Hepatocyte (in vitro differentiated cells): ENCODE data around the gene DLX1. TPM values are rescaled to one million over a fixed set of nuclear protein-coding genes. Genes with fewer than 3 reads are reported as not detected.

ENCODE experiments used
- DNase-seq: peaks from one replicate; pipeline ENCODE4 v3.0.0-alpha.2; 2016; ENCODE audit warnings: low spot score
- H2AFZ ChIP-seq: fragments of 200-600 bp; sonication (generic); 2 replicates; pipeline ENCODE4 v1.6.0; 2016; ENCODE audit warnings: antibody characterized with exemption, mild to moderate bottlenecking
- H3K27ac ChIP-seq: fragments of 200-600 bp; sonication (generic); 2 replicates; pipeline ENCODE4 v1.5.1; 2016; ENCODE audit warnings: mild to moderate bottlenecking
- H3K27me3 ChIP-seq: fragments of 200-600 bp; sonication (generic); 2 replicates; pipeline ENCODE4 v1.6.1; 2016
- H3K36me3 ChIP-seq: fragments of 200-600 bp; sonication (generic); replicated peaks from 2 replicates; pipeline ENCODE4 v1.5.1; 2016; ENCODE audit warnings: low read depth; ENCODE audit not compliant: insufficient read depth
- H3K4me1 ChIP-seq: fragments of 200-600 bp; sonication (generic); 2 replicates; pipeline ENCODE4 v1.5.1; 2016; ENCODE audit warnings: mild to moderate bottlenecking, moderate library complexity; ENCODE audit not compliant: insufficient read depth
- H3K4me2 ChIP-seq: fragments of 200-600 bp; sonication (generic); 2 replicates; pipeline ENCODE4 v1.6.0; 2016
- H3K4me3 ChIP-seq: fragments of 200-600 bp; sonication (generic); 2 replicates; pipeline ENCODE4 v1.5.1; 2016; ENCODE audit warnings: mild to moderate bottlenecking
- H3K79me2 ChIP-seq: fragments of 200-600 bp; sonication (generic); 2 replicates; pipeline ENCODE4 v1.6.0; 2017; ENCODE audit warnings: mild to moderate bottlenecking
- H3K9me2 ChIP-seq: fragments of 200-600 bp; sonication (generic); replicated peaks from 2 replicates; pipeline ENCODE4 v1.6.0; 2017; ENCODE audit warnings: mild to moderate bottlenecking; ENCODE audit not compliant: insufficient read depth
- H3K9me3 ChIP-seq: fragments of 200-600 bp; sonication (generic); 2 replicates; pipeline ENCODE4 v1.5.1; 2016; ENCODE audit warnings: low read depth, mild to moderate bottlenecking
- H4K20me1 ChIP-seq: fragments of 200-600 bp; sonication (generic); 2 replicates; pipeline ENCODE4 v1.6.0; 2016; ENCODE audit warnings: mild to moderate bottlenecking; ENCODE audit not compliant: insufficient read depth, poor library complexity, severe bottlenecking
- CTCF ChIP-seq: fragments of 200-600 bp; sonication (generic); IDR thresholded peaks from 2 replicates; pipeline ENCODE4 v1.5.1; 2016; ENCODE audit warnings: antibody characterized with exemption, mild to moderate bottlenecking; ENCODE audit not compliant: poor library complexity
- EZH2 ChIP-seq: fragments of 200-600 bp; sonication (generic); IDR thresholded peaks from 2 replicates; pipeline ENCODE4 v1.6.1; 2016; ENCODE audit warnings: antibody characterized with exemption, mild to moderate bottlenecking, borderline replicate concordance
- EZH2phosphoT487 ChIP-seq: fragments of 200-600 bp; sonication (generic); IDR thresholded peaks from one replicate; pipeline ENCODE4 v1.6.1; 2018; ENCODE audit warnings: antibody characterized with exemption, mild to moderate bottlenecking, low read depth, moderate library complexity; ENCODE audit not compliant: unreplicated experiment, severe bottlenecking
- WGBS: methylation state at CpG from one replicate; pipeline ENCODE4 v1.1.6; 2016; ENCODE audit warnings: low lambda C conversion rate; ENCODE audit errors: missing lambda C conversion rate; 5-methylcytosine and 5-hydroxymethylcytosine counted together
- polyA plus RNA-seq: library from polyadenylated mRNA; unstranded; fragments of >200 nt; fragmentation: Nextera tagmentation; extraction: Ambion mirVana; gene quantifications from 2 replicates; pipeline ENCODE4 v1.2.1, GENCODE V29; 2016
- total RNA-seq: library from RNA; depleted of rRNA; stranded (reverse); fragments of >200 nt; gene quantifications from 2 replicates; pipeline ENCODE4 v1.2.3, GENCODE V29; 2014

The DLX1 gene
- total and polyA plus RNA-seq, 2 experiments from 2014 or later: not detected

- DNase-seq: no peak
- H3K27me3 ChIP-seq: peaks cover 98% of the 10 kb centered on the region
- H3K27ac ChIP-seq: no peak overlapping the region
- H3K9me3 ChIP-seq: no peaks in the 10 kb centered on the region
- H3K9me2 ChIP-seq: no peaks in the 10 kb centered on the region
- peaks cover 15% of the 10 kb centered on the region for H3K4me1 ChIP-seq
- H3K4me3 ChIP-seq: peak overlapping the region; percentile 8
- no peaks in the 10 kb centered on the region for H3K36me3 ChIP-seq
- WGBS: 3% methylated on average over 12 of the region's 17 CpGs
- H2AFZ ChIP-seq: no peak overlapping the region
- H4K20me1 ChIP-seq: no peaks in the 10 kb centered on the region
- TF ChIP-seq CTCF (no peak), EZH2phosphoT487 (no peak), EZH2 (no peak)
- no peaks in the 10 kb centered on the region for H3K79me2 ChIP-seq
- peak overlapping the region; percentile 87 for H3K4me2 ChIP-seq
Observed at GRCh38 chr2:172084395-172084644, 987 bp upstream of the DLX1 start.

GRCh38 chr2:172084645-172085459 is 455 bp upstream of the DLX1 start:
- H3K9me3 ChIP-seq: no peaks in the 10 kb centered on the region
- H4K20me1 ChIP-seq: no peaks in the 10 kb centered on the region
- H3K4me2 ChIP-seq: peak overlapping the region; percentile 87
- H3K4me3 ChIP-seq: peak overlapping the region; percentile 8
- H3K27ac ChIP-seq: no peak overlapping the region
- peaks cover 98% of the 10 kb centered on the region for H3K27me3 ChIP-seq
- peaks cover 15% of the 10 kb centered on the region for H3K4me1 ChIP-seq
- H3K79me2 ChIP-seq: no peaks in the 10 kb centered on the region
- TF ChIP-seq EZH2: no peak
- DNase-seq: peak; percentile 88
- no peaks in the 10 kb centered on the region for H3K36me3 ChIP-seq
- WGBS: 1% methylated on average over 57 of the region's 76 CpGs
- no peaks in the 10 kb centered on the region for H3K9me2 ChIP-seq
- H2AFZ ChIP-seq: peak overlapping the region; percentile 26

- H3K4me3 ChIP-seq: no peak overlapping the region
- H3K27ac ChIP-seq: no peak overlapping the region
- no peaks in the 10 kb centered on the region for H3K9me2 ChIP-seq
- H3K27me3 ChIP-seq: peaks cover 98% of the 10 kb centered on the region
- peaks cover 15% of the 10 kb centered on the region for H3K4me1 ChIP-seq
- H4K20me1 ChIP-seq: no peaks in the 10 kb centered on the region
- peak; percentile 54 for DNase-seq
- WGBS: 3% methylated on average over 54 of the region's 54 CpGs
- TF ChIP-seq CTCF (no peak), EZH2phosphoT487 (no peak), EZH2 (peak; percentile 94)
- H3K36me3 ChIP-seq: no peaks in the 10 kb centered on the region
- H3K79me2 ChIP-seq: no peaks in the 10 kb centered on the region
- peak overlapping the region; percentile 55 for H2AFZ ChIP-seq
- H3K9me3 ChIP-seq: no peaks in the 10 kb centered on the region
- peak overlapping the region; percentile 87 for H3K4me2 ChIP-seq
Observed at GRCh38 chr2:172086241-172087206, 1.2 kb downstream of the DLX1 start.
